B cell (primary cell): ENCODE data around the gene TEC. TPM values are rescaled to one million over a fixed set of nuclear protein-coding genes. Genes with fewer than 3 reads are reported as not detected.

Experiments
- ATAC-seq: fragments of 200-7000 bp; cut with Tn5 transposase; one replicate; pipeline ENCODE4 v1.10.0; 2021; ENCODE audit warnings: low read depth, mild to moderate bottlenecking, moderate number of reproducible peaks, moderate library complexity
- CTCF ChIA-PET: fragments of 350-600 bp; sonication (Branson Sonifier 250); formaldehyde crosslinking; loops from one replicate; lab custom pipeline; 2021; ENCODE audit warnings: antibody characterized with exemption, inconsistent platforms; lab: Charles Lee
- POLR2A ChIA-PET: fragments of 350-600 bp; sonication (Branson Sonifier 250); formaldehyde crosslinking; loops from one replicate; lab custom pipeline; 2021; ENCODE audit warnings: antibody characterized with exemption; lab: Charles Lee
- DNase-seq: peaks from one replicate; pipeline ENCODE4 v3.0.0; 2013
- H2AFZ ChIP-seq: 2 replicates; pipeline ENCODE4 v1.6.1; 2012; ENCODE audit warnings: mild to moderate bottlenecking, low read depth, low read length; ENCODE audit not compliant: insufficient read depth, poor library complexity, severe bottlenecking
- H3K27ac ChIP-seq, 2 donors: 1 replicate in 1 of 2; 2 replicates in 1 of 2; pipeline ENCODE4 v1.5.1; 2012 to 2013; ENCODE audit warnings: low read length in 2 of 2, mild to moderate bottlenecking in 2 of 2, moderate library complexity in 1 of 2
- H3K27me3 ChIP-seq, 4 experiments: fragments of 200-600 bp in 1 of 4; sonication (generic) in 1 of 4; replicated peaks in 1 of 4; 1 replicate in 2 of 4; 2 replicates in 2 of 4; pipeline versions ENCODE4 v1.6.1 to v1.7.0; 2013 to 2016; ENCODE audit warnings: low read length in 3 of 4, mild to moderate bottlenecking in 2 of 4, mixed read lengths in 1 of 4, moderate library complexity in 1 of 4; ENCODE audit not compliant: insufficient read depth in 4 of 4, control insufficient read depth in 3 of 4; ENCODE audit errors: control extremely low read depth in 1 of 4
- H3K36me3 ChIP-seq, 2 experiments: replicated peaks in 1 of 2; 1 replicate in 1 of 2; 2 replicates in 1 of 2; pipeline versions ENCODE4 v1.6.1 to v1.7.1; 2013; ENCODE audit warnings: low read length in 1 of 2; ENCODE audit not compliant: insufficient read depth in 2 of 2, control insufficient read depth in 1 of 2; ENCODE audit errors: control extremely low read depth in 1 of 2, extremely low read depth in 1 of 2
- H3K4me1 ChIP-seq, 2 donors: fragments of 200-600 bp in 1 of 2; sonication (generic) in 1 of 2; 1 replicate in 1 of 2; 2 replicates in 1 of 2; pipeline versions ENCODE4 v1.5.1 to v1.6.1; 2013 to 2017; ENCODE audit warnings: low read length in 2 of 2; ENCODE audit not compliant: control insufficient read depth in 2 of 2, insufficient read depth in 2 of 2
- H3K4me2 ChIP-seq: replicated peaks from 2 replicates; pipeline ENCODE3; 2012; ENCODE audit warnings: mild to moderate bottlenecking, low read depth, low read length; ENCODE audit not compliant: poor library complexity, severe bottlenecking
- H3K4me3 ChIP-seq, 5 experiments: fragments of 200-600 bp in 1 of 5; sonication (generic) in 1 of 5; 1 replicate in 3 of 5; 2 replicates in 2 of 5; pipeline versions ENCODE4 v1.5.1 to v1.7.0; 2011 to 2016; ENCODE audit warnings: low read length in 4 of 5, mild to moderate bottlenecking in 4 of 5, low read depth in 2 of 5, control low read depth in 1 of 5, moderate library complexity in 1 of 5; ENCODE audit not compliant: insufficient read depth in 1 of 5; ENCODE audit errors: control extremely low read depth in 1 of 5, extremely low read depth in 1 of 5
- H3K79me2 ChIP-seq: fragments of 200-600 bp; sonication (generic); one replicate; pipeline ENCODE4 v1.6.0; 2016; ENCODE audit warnings: low read length; ENCODE audit not compliant: control insufficient read depth, insufficient read depth
- H3K9ac ChIP-seq: fragments of 200-600 bp; sonication (generic); 2 replicates; pipeline ENCODE4 v1.6.1; 2017; ENCODE audit warnings: mild to moderate bottlenecking, low read length, moderate library complexity
- H3K9me3 ChIP-seq, 3 donors: one replicate each; pipeline versions ENCODE4 v1.6.1 to v1.7.1; 2013; ENCODE audit warnings: low read length in 2 of 3; ENCODE audit not compliant: control insufficient read depth in 2 of 3, insufficient read depth in 1 of 3; ENCODE audit errors: control extremely low read depth in 1 of 3
- H4K20me1 ChIP-seq: 2 replicates; pipeline ENCODE4 v1.6.0; 2012; ENCODE audit warnings: mild to moderate bottlenecking, low read length; ENCODE audit not compliant: insufficient read depth, control insufficient read depth, poor library complexity, severe bottlenecking
- H3K27ac Mint-ChIP-seq: one replicate; pipeline ENCODE4 v1.8.0; 2021; ENCODE audit warnings: mixed read lengths
- H3K27me3 Mint-ChIP-seq: one replicate; pipeline ENCODE4 v1.8.0; 2021; ENCODE audit warnings: mixed read lengths
- H3K4me1 Mint-ChIP-seq: one replicate; pipeline ENCODE4 v1.8.0; 2021; ENCODE audit warnings: mixed read lengths
- H3K4me3 Mint-ChIP-seq: one replicate; pipeline ENCODE4 v1.8.0; 2021; ENCODE audit warnings: mixed read lengths
- H3K9me3 Mint-ChIP-seq: one replicate; pipeline ENCODE4 v1.8.0; 2022; ENCODE audit warnings: mixed read lengths; ENCODE audit not compliant: insufficient read depth
- CTCF ChIP-seq: fragments of 200-600 bp; IDR thresholded peaks from one replicate; pipeline ENCODE4 v1.8.0; 2022; ENCODE audit warnings: antibody characterized with exemption, mild to moderate bottlenecking
- EZH2 ChIP-seq: IDR thresholded peaks from 2 replicates; pipeline ENCODE4 v1.6.1; 2012; ENCODE audit warnings: borderline replicate concordance, low read depth, mild to moderate bottlenecking, moderate library complexity, low read length; ENCODE audit not compliant: insufficient read depth, poor library complexity, severe bottlenecking
- WGBS: methylation state at CpG from one replicate; pipeline ENCODE4 v1.1.5; 2013; ENCODE audit warnings: missing lambda C conversion rate; ENCODE audit not compliant: insufficient coverage; 5-methylcytosine and 5-hydroxymethylcytosine counted together
- intact Hi-C: fragments of 100-400 bp; cut with micrococcal nuclease; formaldehyde crosslinking; loops from one replicate; pipeline ENCODE4 v1.10.0; 2022
- polyA plus RNA-seq: library from polyadenylated mRNA; depleted of rRNA; stranded (reverse); fragments of >200 nt; gene quantifications from 2 replicates; pipeline ENCODE4 v1.2.3, GENCODE V29; 2012
- total RNA-seq, 2 donors: library from RNA; stranded (reverse); fragments of 120-200 nt in 1 of 2; gene quantifications; 1 replicate in 1 of 2; 2 replicates in 1 of 2; pipeline versions ENCODE4 v1.2.3 to v1.2.4, GENCODE V29; 2013 to 2022

The TEC gene
- total and polyA plus RNA-seq, 2 donors (not counting 1 experiment from before 2014, with no cell fraction given): 2.0 to 8.3 TPM

DNA sequence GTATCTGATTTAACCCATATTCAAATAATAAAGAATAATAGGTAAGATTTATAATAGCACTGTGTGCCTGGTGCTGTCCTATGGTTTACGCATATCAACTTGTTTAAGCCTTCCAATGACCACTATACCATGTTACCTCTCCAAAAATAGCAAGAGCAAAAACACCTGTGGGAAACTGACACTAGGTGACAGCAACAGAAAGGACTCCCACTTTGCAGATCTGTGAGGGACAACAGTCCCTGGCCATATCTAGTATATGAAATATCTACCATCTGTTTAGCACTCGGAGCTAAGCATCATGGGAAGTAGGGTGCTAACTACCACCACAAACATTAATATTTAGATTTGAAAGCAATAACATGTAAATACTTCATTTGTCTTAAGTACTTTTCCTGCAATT, 79.9 kb downstream of the TEC start:
- no peak for DNase-seq
- Histone ChIP-seq H4K20me1 (no peaks in the 10 kb centered on the region), H3K27ac (no peak overlapping the region), H3K4me3 (no peak overlapping the region), H3K9me3 (no peaks in the 10 kb centered on the region), H3K27me3 (no peaks in the 10 kb centered on the region), H3K4me1 (peaks cover 12 to 23% of the 10 kb centered on the region in 2 donors), H2AFZ (no peak overlapping the region), H3K4me2 (no peak overlapping the region), H3K9ac (no peak overlapping the region), H3K79me2 (peaks cover 22% of the 10 kb centered on the region), H3K36me3 (no peaks in the 10 kb centered on the region)
- H3K4me3 Mint-ChIP-seq: no peak overlapping the region
- no peak for TF ChIP-seq CTCF
- no peak for TF ChIP-seq EZH2
- H3K4me1 Mint-ChIP-seq: peaks cover 36% of the 10 kb centered on the region
- H3K27ac Mint-ChIP-seq: no peak overlapping the region
- WGBS: no CpG with 5 or more reads among the region's 2 CpGs
- ChIA-PET CTCF (no interaction called here), POLR2A (no interaction called here)
- no peaks in the 10 kb centered on the region for H3K9me3 Mint-ChIP-seq
- intact Hi-C loops: loop anchor here (10.0 kb wide), 2 partner anchors 45 to 145 kb away; no protein-coding TSS in a partner anchor
- no peak for ATAC-seq
- no peaks in the 10 kb centered on the region for H3K27me3 Mint-ChIP-seq

DNA sequence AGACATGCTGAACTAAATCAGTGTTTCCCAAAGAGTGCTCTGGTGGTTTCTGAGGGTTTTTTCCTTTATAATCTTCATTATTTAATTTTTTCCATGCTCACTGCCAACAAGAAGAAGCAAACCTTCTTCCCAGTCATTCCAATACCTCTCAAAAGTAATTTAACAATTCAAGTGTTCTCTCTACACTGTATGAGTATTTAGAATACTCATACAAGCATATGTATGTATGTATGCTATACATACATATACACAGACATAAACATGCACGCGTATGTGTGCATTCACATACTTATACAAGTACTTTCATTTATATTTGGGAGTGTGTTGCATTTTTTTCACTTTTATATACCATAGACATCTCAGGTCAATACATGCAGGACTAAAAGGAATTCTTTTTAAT, 81.2 kb downstream of the TEC start:
- no CpG with 5 or more reads among the region's 2 CpGs for WGBS
- intact Hi-C loops: no loop called here
- H2AFZ ChIP-seq: no peak overlapping the region
- Mint-ChIP-seq H3K4me3 (no peak overlapping the region), H3K27ac (no peak overlapping the region), H3K4me1 (peaks cover 25% of the 10 kb centered on the region), H3K27me3 (no peaks in the 10 kb centered on the region), H3K9me3 (no peaks in the 10 kb centered on the region)
- DNase-seq (no peak), ATAC-seq (no peak)
- H4K20me1 ChIP-seq: no peaks in the 10 kb centered on the region
- ChIA-PET CTCF (no interaction called here), POLR2A (no interaction called here)
- no peak overlapping the region for H3K9ac ChIP-seq
- H3K79me2 ChIP-seq: peaks cover 17% of the 10 kb centered on the region
- TF ChIP-seq CTCF: no peak
- no peak for TF ChIP-seq EZH2
- no peak overlapping the region for H3K4me3 ChIP-seq
- H3K9me3 ChIP-seq: no peaks in the 10 kb centered on the region
- no peak overlapping the region for H3K27ac ChIP-seq
- H3K4me1 ChIP-seq: peaks cover 7 to 10% of the 10 kb centered on the region in 2 donors
- H3K27me3 ChIP-seq: no peaks in the 10 kb centered on the region
- no peaks in the 10 kb centered on the region for H3K36me3 ChIP-seq
- no peak overlapping the region for H3K4me2 ChIP-seq
